H9 (cell line): Measurements from ENCODE around the gene RAD54L2. TPM values are rescaled to one million over a fixed set of nuclear protein-coding genes. Genes with fewer than 3 reads are reported as not detected.
"Not testable (repeated sequence)": the region's sequence is repeated elsewhere in the genome, so short reads cannot be mapped to it uniquely, and the experiment has no call there.

ENCODE experiments used
- DNase-seq: peaks from one replicate; pipeline ENCODE4 v3.0.0-alpha.2; 2017
- H2AFZ ChIP-seq: one replicate; pipeline ENCODE4 v1.6.1; 2013; ENCODE audit warnings: mild to moderate bottlenecking, low read length, control low read depth, moderate library complexity
- H2AK5ac ChIP-seq: 2 replicates; pipeline ENCODE4 v1.6.1; 2013; ENCODE audit warnings: low read length, control low read depth, mixed read lengths; ENCODE audit not compliant: insufficient read length
- H2BK120ac ChIP-seq: one replicate; pipeline ENCODE4 v1.6.1; 2013; ENCODE audit warnings: low read depth, mild to moderate bottlenecking, low read length, control low read depth, inconsistent platforms; ENCODE audit not compliant: poor library complexity, severe bottlenecking
- H2BK12ac ChIP-seq: 2 replicates; pipeline ENCODE4 v1.6.1; 2013; ENCODE audit warnings: low read length, control low read depth, mixed read lengths, low read depth; ENCODE audit not compliant: insufficient read length
- H2BK15ac ChIP-seq: 2 replicates; pipeline ENCODE4 v1.6.1; 2013; ENCODE audit warnings: low read depth, low read length, control low read depth
- H2BK20ac ChIP-seq: one replicate; pipeline ENCODE4 v1.6.1; 2013; ENCODE audit warnings: low read depth, mild to moderate bottlenecking, low read length, control low read depth, inconsistent platforms; ENCODE audit not compliant: poor library complexity, severe bottlenecking
- H2BK5ac ChIP-seq: 2 replicates; pipeline ENCODE4 v1.6.1; 2013; ENCODE audit warnings: low read length, control low read depth, mixed read lengths; ENCODE audit not compliant: insufficient read length
- H3K14ac ChIP-seq: 2 replicates; pipeline ENCODE4 v1.6.1; 2013; ENCODE audit warnings: low read length, control low read depth; ENCODE audit not compliant: insufficient read depth
- H3K18ac ChIP-seq: 2 replicates; pipeline ENCODE4 v1.6.1; 2013; ENCODE audit warnings: low read depth, mild to moderate bottlenecking, mixed read lengths, low read length, control low read depth; ENCODE audit not compliant: insufficient read length
- H3K23ac ChIP-seq: 2 replicates; pipeline ENCODE4 v1.6.1; 2013; ENCODE audit warnings: low read length, control low read depth, mixed read lengths, low read depth; ENCODE audit not compliant: insufficient read length
- H3K23me2 ChIP-seq: 2 replicates; pipeline ENCODE4 v1.6.1; 2013; ENCODE audit warnings: low read depth, mild to moderate bottlenecking, mixed read lengths, low read length, control low read depth; ENCODE audit not compliant: insufficient read length, poor library complexity, severe bottlenecking
- H3K27ac ChIP-seq: 2 replicates; pipeline ENCODE4 v1.5.1; 2013; ENCODE audit warnings: low read length, control low read depth, mixed read lengths, low read depth; ENCODE audit not compliant: insufficient read length
- H3K27me3 ChIP-seq: 2 replicates; pipeline ENCODE4 v1.6.1; 2013; ENCODE audit warnings: low read length, control low read depth, inconsistent platforms; ENCODE audit not compliant: insufficient read depth
- H3K4ac ChIP-seq: 2 replicates; pipeline ENCODE4 v1.6.1; 2013; ENCODE audit warnings: low read depth, mild to moderate bottlenecking, control low read depth, inconsistent platforms, low read length, moderate library complexity
- H3K4me1 ChIP-seq: 2 replicates; pipeline ENCODE4 v1.6.1; 2013; ENCODE audit warnings: low read length, control low read depth, inconsistent platforms; ENCODE audit not compliant: insufficient read depth
- H3K4me2 ChIP-seq: 2 replicates; pipeline ENCODE4 v1.6.1; 2013; ENCODE audit warnings: low read length, control low read depth, mixed read lengths; ENCODE audit not compliant: insufficient read length, insufficient read depth
- H3K56ac ChIP-seq: 2 replicates; pipeline ENCODE4 v1.6.1; 2013; ENCODE audit warnings: low read depth, mild to moderate bottlenecking, mixed read lengths, low read length, control low read depth; ENCODE audit not compliant: insufficient read length
- H3K79me1 ChIP-seq: 2 replicates; pipeline ENCODE4 v1.6.1; 2013; ENCODE audit warnings: low read depth, mild to moderate bottlenecking, moderate library complexity, low read length, control low read depth, inconsistent platforms; ENCODE audit not compliant: insufficient read depth, poor library complexity, severe bottlenecking
- H3K79me2 ChIP-seq: 2 replicates; pipeline ENCODE4 v1.6.1; 2013; ENCODE audit warnings: low read length, control low read depth, inconsistent platforms; ENCODE audit not compliant: insufficient read depth
- H3K9ac ChIP-seq: 2 replicates; pipeline ENCODE4 v1.6.1; 2013; ENCODE audit warnings: low read length, control low read depth, mixed read lengths; ENCODE audit not compliant: insufficient read length; ENCODE audit errors: extremely low read depth
- H3K9me3 ChIP-seq: one replicate; pipeline ENCODE4 v1.6.1; 2013; ENCODE audit warnings: low read depth, low read length, inconsistent platforms; ENCODE audit not compliant: control insufficient read depth
- H3T11ph ChIP-seq: one replicate; pipeline ENCODE4 v1.6.1; 2013; ENCODE audit warnings: mild to moderate bottlenecking, low read length, control low read depth, inconsistent platforms
- H4K20me1 ChIP-seq: one replicate; pipeline ENCODE4 v1.6.1; 2013; ENCODE audit not compliant: control insufficient read depth, insufficient read length, insufficient read depth
- H4K5ac ChIP-seq: 2 replicates; pipeline ENCODE4 v1.6.1; 2013; ENCODE audit warnings: low read depth, mild to moderate bottlenecking, mixed read lengths, low read length, control low read depth; ENCODE audit not compliant: insufficient read length
- H4K8ac ChIP-seq: replicated peaks from 2 replicates; pipeline ENCODE4 v1.6.1; 2013; ENCODE audit warnings: low read length, control low read depth, mixed read lengths, low read depth; ENCODE audit not compliant: insufficient read length
- H4K91ac ChIP-seq: 2 replicates; pipeline ENCODE4 v1.6.1; 2013; ENCODE audit warnings: low read depth, mild to moderate bottlenecking, moderate library complexity, mixed read lengths, low read length, control low read depth; ENCODE audit not compliant: insufficient read length
- H3K27ac Mint-ChIP-seq, 3 experiments: 2 replicates in 2 of 3; 3 replicates in 1 of 3; pipeline ENCODE4 v1.8.0; 2020 to 2021; ENCODE audit warnings: mixed read lengths in 3 of 3, mild to moderate bottlenecking in 1 of 3, moderate library complexity in 1 of 3
- H3K27me3 Mint-ChIP-seq: 2 replicates; pipeline ENCODE4 v1.8.0; 2021; ENCODE audit warnings: low read depth, mild to moderate bottlenecking, moderate library complexity, mixed read lengths
- H3K36me3 Mint-ChIP-seq, 3 experiments: 2 replicates in 2 of 3; 3 replicates in 1 of 3; pipeline ENCODE4 v1.8.0; 2020 to 2021; ENCODE audit warnings: low read depth in 3 of 3, mixed read lengths in 3 of 3; ENCODE audit not compliant: insufficient read depth in 1 of 3
- H3K4me1 Mint-ChIP-seq, 2 experiments: 2 replicates each; pipeline ENCODE4 v1.8.0; 2020; ENCODE audit warnings: mixed read lengths in 2 of 2
- H3K4me3 Mint-ChIP-seq, 2 experiments: 2 replicates in 1 of 2; 3 replicates in 1 of 2; pipeline ENCODE4 v1.8.0; 2020 to 2021; ENCODE audit warnings: mild to moderate bottlenecking in 2 of 2, mixed read lengths in 2 of 2, moderate library complexity in 1 of 2
- H3K9me3 Mint-ChIP-seq, 2 experiments: 2 replicates in 1 of 2; 3 replicates in 1 of 2; pipeline ENCODE4 v1.8.0; 2020; ENCODE audit warnings: mild to moderate bottlenecking in 2 of 2, mixed read lengths in 2 of 2, moderate library complexity in 1 of 2
- CTCF ChIP-seq: fragments of 200-600 bp; sonication (generic); conservative IDR thresholded peaks from 3 replicates; pipeline ENCODE4 v1.8.0; 2021; ENCODE audit warnings: antibody characterized with exemption, mild to moderate bottlenecking
- WGBS: extraction: QIAGEN DNeasy Blood & Tissue Kit; methylation state at CpG from one replicate; pipeline ENCODE4 v1.1.7; 2013; ENCODE audit warnings: missing lambda C conversion rate, low lambda C conversion rate, mixed read lengths; ENCODE audit not compliant: insufficient read length; ENCODE audit errors: extremely low coverage; 5-methylcytosine and 5-hydroxymethylcytosine counted together
- total RNA-seq: library from RNA; stranded (reverse); gene quantifications from 2 replicates; pipeline ENCODE4 v1.2.1, GENCODE V29; 2021

The RAD54L2 gene
- total RNA-seq, 1 experiment from 2014 or later: 40.7 TPM

GRCh38 chr3:51559961-51560360 lies 21.4 kb downstream of the RAD54L2 start:
- no peaks in the 10 kb centered on the region for H4K20me1 ChIP-seq
- no peak overlapping the region for H3K4me3 Mint-ChIP-seq
- no peak overlapping the region for H2BK12ac ChIP-seq
- H4K91ac ChIP-seq: no peak overlapping the region
- H4K8ac ChIP-seq: no peak overlapping the region
- no peaks in the 10 kb centered on the region for H3K23me2 ChIP-seq
- DNase-seq: no peak
- no peaks in the 10 kb centered on the region for H3K27me3 ChIP-seq
- no peak overlapping the region for H2BK120ac ChIP-seq
- H3K4ac ChIP-seq: no peak overlapping the region
- H3K79me2 ChIP-seq: no peaks in the 10 kb centered on the region; the same call in 1 of the 2 replicates
- no peaks in the 10 kb centered on the region for H3K79me1 ChIP-seq
- no peak overlapping the region for H3K23ac ChIP-seq
- no peak overlapping the region for H2AFZ ChIP-seq
- peaks cover 16 to 23% of the 10 kb centered on the region in 2 experiments for H3K4me1 Mint-ChIP-seq
- no peak overlapping the region for H3K27ac ChIP-seq
- no peak overlapping the region for H2BK20ac ChIP-seq
- no peak overlapping the region for H3K56ac ChIP-seq
- no peaks in the 10 kb centered on the region for H3K27me3 Mint-ChIP-seq
- H2BK15ac ChIP-seq: no peak overlapping the region
- H3K27ac Mint-ChIP-seq: no peak overlapping the region; a peak in 1 of 7 replicates
- peaks cover 0 to 19% (median 18%) of the 10 kb centered on the region in 3 experiments; a peak in 5 of 7 replicates for H3K36me3 Mint-ChIP-seq
- TF ChIP-seq CTCF: no peak
- no peak overlapping the region for H3K14ac ChIP-seq
- H3K9me3 ChIP-seq: no peaks in the 10 kb centered on the region
- H2BK5ac ChIP-seq: no peak overlapping the region
- no peaks in the 10 kb centered on the region for H3K9me3 Mint-ChIP-seq
- H3K4me1 ChIP-seq: no peaks in the 10 kb centered on the region
- H3K18ac ChIP-seq: no peak overlapping the region
- no peak overlapping the region for H3K9ac ChIP-seq
- H4K5ac ChIP-seq: no peak overlapping the region
- no peak overlapping the region for H3T11ph ChIP-seq
- H2AK5ac ChIP-seq: no peak overlapping the region
- H3K4me2 ChIP-seq: no peak overlapping the region

GRCh38 chr3:51562403-51562802 lies 23.9 kb downstream of the RAD54L2 start:
- not testable (repeated sequence) for H3K14ac ChIP-seq, H3K4ac ChIP-seq, H2BK5ac ChIP-seq, H3K23ac ChIP-seq, H4K8ac ChIP-seq, H3K27ac ChIP-seq, H3K56ac ChIP-seq, H4K5ac ChIP-seq, H2BK120ac ChIP-seq, H3K9me3 Mint-ChIP-seq, H3K4me3 Mint-ChIP-seq, H2AFZ ChIP-seq, H3K18ac ChIP-seq, DNase-seq, H2BK15ac ChIP-seq, H4K91ac ChIP-seq, H4K20me1 ChIP-seq, H2AK5ac ChIP-seq, H2BK20ac ChIP-seq, H3K9me3 ChIP-seq, H2BK12ac ChIP-seq, H3K4me1 ChIP-seq, H3K27me3 Mint-ChIP-seq, H3K27me3 ChIP-seq, H3K23me2 ChIP-seq, H3K4me2 ChIP-seq, H3T11ph ChIP-seq, H3K79me2 ChIP-seq, H3K79me1 ChIP-seq, H3K9ac ChIP-seq
- no CpG with 5 or more reads among the region's 4 CpGs for WGBS
- Mint-ChIP-seq H3K27ac (peak overlapping the region in 1 of 3 experiments; percentile 19; a peak in 2 of 7 replicates), H3K36me3 (peaks cover 0 to 13% (median 8%) of the 10 kb centered on the region in 3 experiments; a peak in 5 of 7 replicates), H3K4me1 (peaks cover 16 to 23% of the 10 kb centered on the region in 2 experiments)
